HCT116 (cell line): ENCODE data around the gene STKLD1. TPM values are rescaled to one million over a fixed set of nuclear protein-coding genes. Genes with fewer than 3 reads are reported as not detected.

Source experiments
- ATAC-seq: fragments of 200-7000 bp; cut with Tn5 transposase; 2 replicates; pipeline ENCODE4 v1.9.1; 2020; ENCODE audit warnings: mild to moderate bottlenecking, moderate library complexity
- BruUV-seq: library from RNA; stranded (reverse); fragments of 400-500 nt; replicated peaks from 2 replicates; lab custom pipeline; 2021; lab: Mats Ljungman, UMichigan
- CTCF ChIA-PET: fragments of 300-600 bp; sonication (Branson Sonifier 250); formaldehyde crosslinking; loops from one replicate; lab custom pipeline; 2021; ENCODE audit warnings: antibody characterized with exemption; lab: Charles Lee
- POLR2A ChIA-PET: fragments of 300-600, 350-600 bp; sonication (Branson Sonifier 250); formaldehyde crosslinking; loops from one replicate; lab custom pipeline; 2021; ENCODE audit warnings: antibody characterized with exemption; lab: Charles Lee
- RAD21 ChIA-PET, 2 experiments: fragments of 300-600 bp; sonication (Branson Sonifier 250); formaldehyde crosslinking; loops; one replicate each; lab custom pipeline; 2023; ENCODE audit warnings: low total read pairs in 2 of 2; ENCODE audit not compliant: uncharacterized antibody in 2 of 2, unreplicated experiment in 2 of 2, low non-redundant PET in 1 of 2; lab: Charles Lee
- DNase-seq: peaks from one replicate; pipeline ENCODE4 v3.0.0-alpha.2; 2010; ENCODE audit warnings: low read depth, low spot score
- H2AFZ ChIP-seq: fragments of 200-600 bp; shearing (Covaris generic), sonication (generic); 2 replicates; pipeline ENCODE4 v1.6.1; 2017; ENCODE audit warnings: low read depth, mixed run types, mixed read lengths, antibody characterized with exemption, low read length; ENCODE audit not compliant: poor library complexity, severe bottlenecking
- H3K27ac ChIP-seq: 2 replicates; pipeline ENCODE4 v1.5.1; 2012; ENCODE audit warnings: low read depth, low read length
- H3K27me3 ChIP-seq: fragments of 200-600 bp; sonication (generic); 2 replicates; pipeline ENCODE4 v1.6.1; 2016; ENCODE audit warnings: mixed run types, low read length, mixed read lengths; ENCODE audit not compliant: insufficient read depth
- H3K36me3 ChIP-seq, 2 experiments: fragments of 200-500 bp in 1 of 2; fragments of 200-600 bp in 1 of 2; sonication (Bioruptor generic) in 1 of 2; sonication (generic) in 1 of 2; 2 replicates each; pipeline versions ENCODE4 v1.5.1 to v1.6.1; 2014 to 2016; ENCODE audit warnings: low read length in 2 of 2, inconsistent platforms in 1 of 2, mixed read lengths in 1 of 2, mixed run types in 1 of 2; ENCODE audit not compliant: insufficient read depth in 2 of 2, control insufficient read depth in 1 of 2
- H3K4me1 ChIP-seq, 2 experiments: fragments of 200-600 bp in 1 of 2; sonication (generic) in 1 of 2; 2 replicates each; pipeline versions ENCODE4 v1.5.1 to v1.6.1; 2012 to 2017; ENCODE audit warnings: low read length in 2 of 2, inconsistent platforms in 1 of 2, mild to moderate bottlenecking in 1 of 2, mixed read lengths in 1 of 2, mixed run types in 1 of 2, moderate library complexity in 1 of 2; ENCODE audit not compliant: insufficient read depth in 2 of 2, control insufficient read depth in 1 of 2
- H3K4me2 ChIP-seq: fragments of 200-600 bp; sonication (generic); 2 replicates; pipeline ENCODE4 v1.6.1; 2017; ENCODE audit warnings: mixed run types, low read length, mixed read lengths
- H3K4me3 ChIP-seq, 2 experiments: fragments of 200-600 bp in 1 of 2; sonication (generic) in 1 of 2; replicated peaks in 1 of 2; 2 replicates each; pipeline ENCODE4 v1.5.1; 2011 to 2016; ENCODE audit warnings: low read length in 2 of 2, control low read depth in 1 of 2, low read depth in 1 of 2, mild to moderate bottlenecking in 1 of 2, mixed read lengths in 1 of 2, mixed run types in 1 of 2
- H3K79me2 ChIP-seq: fragments of 200-600 bp; sonication (generic); 2 replicates; pipeline ENCODE4 v1.6.1; 2017; ENCODE audit warnings: mild to moderate bottlenecking, mixed run types, low read length, moderate library complexity, mixed read lengths; ENCODE audit not compliant: insufficient read depth
- H3K9ac ChIP-seq: fragments of 200-600 bp; sonication (generic); 2 replicates; pipeline ENCODE4 v1.6.1; 2016; ENCODE audit warnings: low read length, mixed read lengths
- H3K9me2 ChIP-seq: fragments of 200-600 bp; sonication (generic), shearing (Covaris generic); 2 replicates; pipeline ENCODE4 v1.6.1; 2017; ENCODE audit warnings: mixed run types, mild to moderate bottlenecking, moderate library complexity; ENCODE audit not compliant: insufficient read depth
- H3K9me3 ChIP-seq, 2 experiments: fragments of 200-500 bp in 1 of 2; fragments of 200-600 bp in 1 of 2; sonication (Bioruptor generic) in 1 of 2; sonication (generic) in 1 of 2; 2 replicates each; pipeline ENCODE4 v1.6.1; 2014 to 2017; ENCODE audit warnings: low read length in 2 of 2, mixed read lengths in 2 of 2, inconsistent platforms in 1 of 2, low read depth in 1 of 2, mild to moderate bottlenecking in 1 of 2, mixed run types in 1 of 2, moderate library complexity in 1 of 2; ENCODE audit not compliant: control insufficient read depth in 1 of 2, insufficient read depth in 1 of 2
- H4K20me1 ChIP-seq: fragments of 200-600 bp; sonication (generic), shearing (Covaris generic); 2 replicates; pipeline ENCODE4 v1.6.1; 2017; ENCODE audit warnings: mixed run types, mild to moderate bottlenecking, moderate library complexity; ENCODE audit not compliant: insufficient read depth
- CEBPB ChIP-seq: IDR thresholded peaks from 2 replicates; pipeline ENCODE4 v1.6.1; 2012; ENCODE audit warnings: low read depth
- EGR1 ChIP-seq: IDR thresholded peaks from 2 replicates; pipeline ENCODE4 v1.6.1; 2012; ENCODE audit warnings: low read depth
- ELF1 ChIP-seq: IDR thresholded peaks from 2 replicates; pipeline ENCODE4 v1.6.1; 2012; ENCODE audit warnings: low read depth, borderline replicate concordance
- EZH2 ChIP-seq: fragments of 200-600 bp; sonication (generic); IDR thresholded peaks from 2 replicates; pipeline ENCODE4 v1.6.1; 2017; ENCODE audit warnings: antibody characterized with exemption, mixed run types
- EZH2phosphoT487 ChIP-seq: fragments of 200-600 bp; IDR thresholded peaks from 2 replicates; pipeline ENCODE4 v1.6.1; 2018; ENCODE audit warnings: antibody characterized with exemption, borderline replicate concordance
- FOSL1 ChIP-seq: IDR thresholded peaks from 2 replicates; pipeline ENCODE4 v1.6.1; 2012; ENCODE audit warnings: low read depth
- JUND ChIP-seq: IDR thresholded peaks from 2 replicates; pipeline ENCODE4 v1.6.1; 2012
- POLR2A ChIP-seq: IDR thresholded peaks from 2 replicates; pipeline ENCODE4 v1.7.0; 2011; ENCODE audit warnings: borderline replicate concordance; ENCODE audit not compliant: insufficient read depth, insufficient read length; ENCODE audit errors: extremely low read depth
- POLR2AphosphoS5 ChIP-seq: IDR thresholded peaks from 2 replicates; pipeline ENCODE4 v1.6.1; 2011; ENCODE audit warnings: mild to moderate bottlenecking, low read depth, low read length, moderate library complexity
- RAD21 ChIP-seq: IDR thresholded peaks from 2 replicates; pipeline ENCODE4 v1.6.1; 2012; ENCODE audit warnings: low read depth, mild to moderate bottlenecking
- SIN3A ChIP-seq: IDR thresholded peaks from 2 replicates; pipeline ENCODE4 v1.6.1; 2012; ENCODE audit warnings: low read depth
- TCF7L2 ChIP-seq: IDR thresholded peaks from 2 replicates; pipeline ENCODE4 v1.7.0; 2011; ENCODE audit warnings: borderline replicate concordance, inconsistent platforms; ENCODE audit not compliant: insufficient read depth, insufficient read length; ENCODE audit errors: extremely low read depth
- YY1 ChIP-seq: IDR thresholded peaks from 2 replicates; pipeline ENCODE4 v1.6.1; 2011; ENCODE audit warnings: low read length, low read depth, moderate library complexity, mild to moderate bottlenecking; ENCODE audit not compliant: insufficient replicate concordance; ENCODE audit errors: extremely low read depth
- ZFX ChIP-seq: fragments of 450-650 bp; IDR thresholded peaks from 2 replicates; pipeline ENCODE4 v1.6.1; 2017
- ZNF274 ChIP-seq: fragments of 200-500 bp; sonication (Bioruptor generic); IDR thresholded peaks from 2 replicates; pipeline ENCODE4 v1.6.1; 2014; ENCODE audit warnings: mild to moderate bottlenecking, low read depth, low read length, inconsistent platforms
- intact Hi-C: fragments of 100-400 bp; cut with micrococcal nuclease; formaldehyde crosslinking; loops from 2 replicates; pipeline ENCODE4 v1.10.0; 2022
- total RNA-seq: library from RNA; stranded (reverse); gene quantifications from one replicate; pipeline ENCODE4 v1.2.1, GENCODE V29; 2021; ENCODE audit not compliant: unreplicated experiment
- TF ChIP-seq, protein P1 (sequence below): IDR thresholded peaks from 2 replicates; pipeline ENCODE4 v1.6.1; 2012; ENCODE audit warnings: low read depth
- TF ChIP-seq, protein P2 (sequence below): IDR thresholded peaks from 2 replicates; pipeline ENCODE4 v1.6.1; 2012
- TF ChIP-seq, protein P3 (sequence below), 3 experiments: fragments of 200-600 bp in 1 of 3; sonication (generic) in 1 of 3; IDR thresholded peaks in 2 of 3; conservative IDR thresholded peaks in 1 of 3; 2 replicates each; pipeline ENCODE4 v1.5.1; 2012 to 2017; ENCODE audit warnings: low read depth in 2 of 3, low read length in 2 of 3, antibody characterized with exemption in 1 of 3, borderline replicate concordance in 1 of 3, control low read depth in 1 of 3, mild to moderate bottlenecking in 1 of 3, mixed read lengths in 1 of 3, mixed run types in 1 of 3, moderate library complexity in 1 of 3; ENCODE audit not compliant: insufficient read depth in 1 of 3
- TF ChIP-seq, protein P4 (sequence below): IDR thresholded peaks from 2 replicates; pipeline ENCODE4 v1.6.1; 2011; ENCODE audit warnings: mild to moderate bottlenecking, low read length, moderate library complexity; ENCODE audit not compliant: insufficient replicate concordance; ENCODE audit errors: extremely low read depth

STKLD1 gene
- total RNA-seq, 1 experiment from 2014 or later: 0.37 TPM

DNA sequence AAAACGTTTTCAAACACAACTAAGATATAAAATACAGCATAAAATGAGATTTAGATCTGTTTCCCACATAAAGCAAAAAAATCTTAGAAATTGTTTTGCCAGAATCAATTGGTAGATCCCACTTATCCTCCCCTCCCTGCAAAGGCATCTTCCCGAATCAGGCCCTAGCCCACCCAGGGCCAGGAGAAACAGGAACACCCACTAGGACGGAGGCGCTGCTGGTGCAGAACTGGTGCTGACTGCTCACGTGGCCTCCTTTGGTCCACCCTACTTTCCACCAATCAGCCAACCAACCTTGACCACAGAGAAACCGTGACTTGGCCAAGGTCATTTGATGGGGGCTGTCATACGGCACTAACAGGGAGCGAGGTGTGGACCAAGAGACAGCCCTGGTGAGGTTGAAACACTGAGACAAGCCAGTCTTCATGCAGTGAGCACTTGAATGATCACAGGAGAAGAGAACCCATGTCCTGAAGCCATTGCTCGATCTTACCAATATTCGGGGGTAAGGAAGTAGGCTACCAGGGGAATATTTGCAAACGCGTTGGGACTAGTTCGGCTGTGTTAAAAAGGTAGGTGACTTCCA lies 14.6 kb upstream of the STKLD1 start:
- no peak for TF ChIP-seq EZH2
- TF ChIP-seq, protein P1, sequence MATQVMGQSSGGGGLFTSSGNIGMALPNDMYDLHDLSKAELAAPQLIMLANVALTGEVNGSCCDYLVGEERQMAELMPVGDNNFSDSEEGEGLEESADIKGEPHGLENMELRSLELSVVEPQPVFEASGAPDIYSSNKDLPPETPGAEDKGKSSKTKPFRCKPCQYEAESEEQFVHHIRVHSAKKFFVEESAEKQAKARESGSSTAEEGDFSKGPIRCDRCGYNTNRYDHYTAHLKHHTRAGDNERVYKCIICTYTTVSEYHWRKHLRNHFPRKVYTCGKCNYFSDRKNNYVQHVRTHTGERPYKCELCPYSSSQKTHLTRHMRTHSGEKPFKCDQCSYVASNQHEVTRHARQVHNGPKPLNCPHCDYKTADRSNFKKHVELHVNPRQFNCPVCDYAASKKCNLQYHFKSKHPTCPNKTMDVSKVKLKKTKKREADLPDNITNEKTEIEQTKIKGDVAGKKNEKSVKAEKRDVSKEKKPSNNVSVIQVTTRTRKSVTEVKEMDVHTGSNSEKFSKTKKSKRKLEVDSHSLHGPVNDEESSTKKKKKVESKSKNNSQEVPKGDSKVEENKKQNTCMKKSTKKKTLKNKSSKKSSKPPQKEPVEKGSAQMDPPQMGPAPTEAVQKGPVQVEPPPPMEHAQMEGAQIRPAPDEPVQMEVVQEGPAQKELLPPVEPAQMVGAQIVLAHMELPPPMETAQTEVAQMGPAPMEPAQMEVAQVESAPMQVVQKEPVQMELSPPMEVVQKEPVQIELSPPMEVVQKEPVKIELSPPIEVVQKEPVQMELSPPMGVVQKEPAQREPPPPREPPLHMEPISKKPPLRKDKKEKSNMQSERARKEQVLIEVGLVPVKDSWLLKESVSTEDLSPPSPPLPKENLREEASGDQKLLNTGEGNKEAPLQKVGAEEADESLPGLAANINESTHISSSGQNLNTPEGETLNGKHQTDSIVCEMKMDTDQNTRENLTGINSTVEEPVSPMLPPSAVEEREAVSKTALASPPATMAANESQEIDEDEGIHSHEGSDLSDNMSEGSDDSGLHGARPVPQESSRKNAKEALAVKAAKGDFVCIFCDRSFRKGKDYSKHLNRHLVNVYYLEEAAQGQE: no peak
- TF ChIP-seq POLR2AphosphoS5: no peak
- TF ChIP-seq EGR1: no peak
- no peak for TF ChIP-seq POLR2A
- TF ChIP-seq TCF7L2: no peak
- no peak for TF ChIP-seq SIN3A
- TF ChIP-seq, protein P2, sequence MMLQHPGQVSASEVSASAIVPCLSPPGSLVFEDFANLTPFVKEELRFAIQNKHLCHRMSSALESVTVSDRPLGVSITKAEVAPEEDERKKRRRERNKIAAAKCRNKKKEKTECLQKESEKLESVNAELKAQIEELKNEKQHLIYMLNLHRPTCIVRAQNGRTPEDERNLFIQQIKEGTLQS: no peak
- no peak for TF ChIP-seq EZH2phosphoT487
- no peak for TF ChIP-seq JUND
- TF ChIP-seq ZFX: no peak
- no peak for TF ChIP-seq ELF1
- no peak for TF ChIP-seq YY1
- TF ChIP-seq, protein P3, sequence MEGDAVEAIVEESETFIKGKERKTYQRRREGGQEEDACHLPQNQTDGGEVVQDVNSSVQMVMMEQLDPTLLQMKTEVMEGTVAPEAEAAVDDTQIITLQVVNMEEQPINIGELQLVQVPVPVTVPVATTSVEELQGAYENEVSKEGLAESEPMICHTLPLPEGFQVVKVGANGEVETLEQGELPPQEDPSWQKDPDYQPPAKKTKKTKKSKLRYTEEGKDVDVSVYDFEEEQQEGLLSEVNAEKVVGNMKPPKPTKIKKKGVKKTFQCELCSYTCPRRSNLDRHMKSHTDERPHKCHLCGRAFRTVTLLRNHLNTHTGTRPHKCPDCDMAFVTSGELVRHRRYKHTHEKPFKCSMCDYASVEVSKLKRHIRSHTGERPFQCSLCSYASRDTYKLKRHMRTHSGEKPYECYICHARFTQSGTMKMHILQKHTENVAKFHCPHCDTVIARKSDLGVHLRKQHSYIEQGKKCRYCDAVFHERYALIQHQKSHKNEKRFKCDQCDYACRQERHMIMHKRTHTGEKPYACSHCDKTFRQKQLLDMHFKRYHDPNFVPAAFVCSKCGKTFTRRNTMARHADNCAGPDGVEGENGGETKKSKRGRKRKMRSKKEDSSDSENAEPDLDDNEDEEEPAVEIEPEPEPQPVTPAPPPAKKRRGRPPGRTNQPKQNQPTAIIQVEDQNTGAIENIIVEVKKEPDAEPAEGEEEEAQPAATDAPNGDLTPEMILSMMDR (IDR thresholded peaks at IDR 0.05 in 2 of 3, conservative IDR thresholded peaks at IDR 0.05 in 1 of 3; ENCODE audit: borderline replicate concordance in 1 of 3, insufficient read depth in 1 of 3, low read depth in 2 of 3, low read length in 2 of 3): no peak
- TF ChIP-seq, protein P4, sequence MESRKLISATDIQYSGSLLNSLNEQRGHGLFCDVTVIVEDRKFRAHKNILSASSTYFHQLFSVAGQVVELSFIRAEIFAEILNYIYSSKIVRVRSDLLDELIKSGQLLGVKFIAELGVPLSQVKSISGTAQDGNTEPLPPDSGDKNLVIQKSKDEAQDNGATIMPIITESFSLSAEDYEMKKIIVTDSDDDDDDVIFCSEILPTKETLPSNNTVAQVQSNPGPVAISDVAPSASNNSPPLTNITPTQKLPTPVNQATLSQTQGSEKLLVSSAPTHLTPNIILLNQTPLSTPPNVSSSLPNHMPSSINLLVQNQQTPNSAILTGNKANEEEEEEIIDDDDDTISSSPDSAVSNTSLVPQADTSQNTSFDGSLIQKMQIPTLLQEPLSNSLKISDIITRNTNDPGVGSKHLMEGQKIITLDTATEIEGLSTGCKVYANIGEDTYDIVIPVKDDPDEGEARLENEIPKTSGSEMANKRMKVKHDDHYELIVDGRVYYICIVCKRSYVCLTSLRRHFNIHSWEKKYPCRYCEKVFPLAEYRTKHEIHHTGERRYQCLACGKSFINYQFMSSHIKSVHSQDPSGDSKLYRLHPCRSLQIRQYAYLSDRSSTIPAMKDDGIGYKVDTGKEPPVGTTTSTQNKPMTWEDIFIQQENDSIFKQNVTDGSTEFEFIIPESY: no peak
- no peak for TF ChIP-seq RAD21
- no peak for TF ChIP-seq CEBPB
- TF ChIP-seq ZNF274: no peak
- TF ChIP-seq FOSL1: no peak
- no peak for DNase-seq
- CTCF ChIA-PET: no interaction called here
- intact Hi-C loops: no loop called here
- Histone ChIP-seq H3K4me3 (no peak overlapping the region), H3K36me3 (peaks cover 36 to 51% of the 10 kb centered on the region in 2 experiments; a peak in 3 of 4 replicates), H3K27ac (peak overlapping the region; percentile 26; the same call in 1 of the 2 replicates), H3K4me2 (no peak overlapping the region), H3K79me2 (peaks cover 49% of the 10 kb centered on the region), H2AFZ (no peak overlapping the region), H3K9ac (no peak overlapping the region), H3K9me3 (no peaks in the 10 kb centered on the region), H3K27me3 (no peaks in the 10 kb centered on the region), H3K4me1 (peaks cover 7 to 9% of the 10 kb centered on the region in 2 experiments; a peak in 3 of 4 replicates), H4K20me1 (no peaks in the 10 kb centered on the region), H3K9me2 (no peaks in the 10 kb centered on the region)
- POLR2A ChIA-PET: no interaction called here
- no TSS peak for BruUV-seq
- RAD21 ChIA-PET: no interaction called here
- ATAC-seq: no peak
